Measurements from ENCODE around the gene MAPK10.
"Not testable (repeated sequence)": the region's sequence is repeated elsewhere in the genome, so short reads cannot be mapped to it uniquely, and the experiment has no call there.

The MAPK10 gene

DNA sequence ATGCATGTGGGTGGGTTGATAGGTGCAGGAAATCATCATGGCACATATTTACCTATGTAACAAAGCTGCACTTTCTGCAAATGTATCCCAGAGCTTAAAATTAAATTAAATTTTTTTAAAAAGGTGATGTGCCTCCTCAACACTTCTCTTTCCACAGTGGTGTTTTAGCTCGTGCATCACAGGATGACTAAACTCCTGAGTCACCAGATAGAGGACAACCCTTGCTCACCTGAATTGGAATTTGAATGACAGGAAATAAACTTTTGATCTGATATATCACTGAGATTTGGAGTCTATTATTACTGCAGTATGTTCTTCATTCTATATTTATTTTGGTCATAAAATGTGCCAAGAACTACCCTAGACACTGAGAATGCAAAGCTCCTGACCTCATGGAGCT lies 185.3 kb downstream of the MAPK10 start:
- intact Hi-C loops (cut with DNase I; ENCODE audit: low total_unique reads), result no loop called here
- H3K36me3 ChIP-seq, result no peaks in the 10 kb centered on the region
- H3K4me1 ChIP-seq, result no peaks in the 10 kb centered on the region
- no peak for TF ChIP-seq CTCF (IDR thresholded peaks at IDR 0.05)
- no peaks in the 10 kb centered on the region for H3K27me3 ChIP-seq
- no peak overlapping the region for H3K4me3 ChIP-seq
- no peak overlapping the region for H3K27ac ChIP-seq
- peaks cover 0 to 3% (median 0%) of the 10 kb centered on the region in 3 donors for H3K9me3 ChIP-seq
- no peak for DNase-seq

- H3K36me3 ChIP-seq; H3K4me3 ChIP-seq; intact Hi-C loops (cut with DNase I; ENCODE audit: low total_unique reads); H3K4me1 ChIP-seq; H3K27me3 ChIP-seq; H3K27ac ChIP-seq; H3K9me3 ChIP-seq; DNase-seq: not testable (repeated sequence)
Observed at GRCh38 chr4:86168335-86168734, 191.5 kb downstream of the MAPK10 start.

- Histone ChIP-seq H3K4me3 (no peak overlapping the region), H3K36me3 (no peaks in the 10 kb centered on the region), H3K27ac (no peak overlapping the region), H3K27me3 (no peaks in the 10 kb centered on the region), H3K9me3 (no peaks in the 10 kb centered on the region), H3K4me1 (no peaks in the 10 kb centered on the region)
- intact Hi-C loops (cut with DNase I; ENCODE audit: low total_unique reads), result no loop called here
- no peak for TF ChIP-seq CTCF (IDR thresholded peaks at IDR 0.05)
- no peak for DNase-seq
Observed at GRCh38 chr4:86160426-86160825, 199.4 kb downstream of the MAPK10 start.

GRCh38 chr4:86159216-86159615 lies 200.6 kb downstream of the MAPK10 start:
- Histone ChIP-seq H3K9me3 (no peaks in the 10 kb centered on the region), H3K36me3 (no peaks in the 10 kb centered on the region), H3K27me3 (no peaks in the 10 kb centered on the region), H3K27ac (no peak overlapping the region), H3K4me3 (no peak overlapping the region), H3K4me1 (no peaks in the 10 kb centered on the region)
- intact Hi-C loops (cut with DNase I; ENCODE audit: low total_unique reads), result no loop called here
- no peak for TF ChIP-seq CTCF (IDR thresholded peaks at IDR 0.05)
- no peak for DNase-seq

- H3K27me3 ChIP-seq, result no peaks in the 10 kb centered on the region
Observed at GRCh38 chr4:86156531-86156930, 203.3 kb downstream of the MAPK10 start.

DNA sequence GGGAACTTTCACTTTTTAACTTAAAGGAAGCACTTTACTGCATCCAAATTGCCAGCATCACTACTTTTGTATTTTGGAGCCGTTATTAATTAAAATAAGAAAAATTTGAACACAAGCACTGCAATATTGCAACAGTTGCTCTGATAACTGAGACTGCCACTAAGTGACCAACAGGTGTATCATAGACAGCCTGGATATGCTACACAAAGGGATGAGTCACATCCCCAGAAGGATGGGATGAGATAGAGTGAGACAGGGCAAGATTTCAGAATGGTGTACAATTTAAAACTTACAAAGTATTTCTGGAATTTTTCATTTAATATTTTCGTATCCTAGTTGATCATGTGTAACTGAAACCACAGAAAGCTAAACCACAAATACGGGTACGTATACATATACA lies 204.1 kb downstream of the MAPK10 start:
- H3K9me3 ChIP-seq, result no peaks in the 10 kb centered on the region
- no peak for TF ChIP-seq CTCF (IDR thresholded peaks at IDR 0.05)
- intact Hi-C loops (cut with DNase I; ENCODE audit: low total_unique reads), result no loop called here
- no peaks in the 10 kb centered on the region for H3K4me1 ChIP-seq
- DNase-seq, result no peak
- H3K36me3 ChIP-seq, result no peaks in the 10 kb centered on the region
- no peaks in the 10 kb centered on the region for H3K27me3 ChIP-seq
- no peak overlapping the region for H3K4me3 ChIP-seq
- H3K27ac ChIP-seq, result no peak overlapping the region

More at GRCh38 chr4:86156531-86156930, 203.3 kb downstream of the MAPK10 start:
- no peak for TF ChIP-seq CTCF (IDR thresholded peaks at IDR 0.05)
- Histone ChIP-seq H3K9me3 (no peaks in the 10 kb centered on the region), H3K27ac (no peak overlapping the region), H3K36me3 (no peaks in the 10 kb centered on the region), H3K4me3 (no peak overlapping the region), H3K4me1 (no peaks in the 10 kb centered on the region)
- intact Hi-C loops (cut with DNase I; ENCODE audit: low total_unique reads), result no loop called here
- DNase-seq, result no peak

All from tibial artery (tissue), 4 donors.